Right lobe of liver (tissue), 4 donors: ENCODE data around the gene SLC2A4.
A peak's percentile ranks its signal among the peaks of the same experiment; 100 is the strongest.

Experiments
- CTCF ChIP-seq, 4 donors: fragments of 200-600 bp in 3 of 4; fragments of 450-650 bp in 1 of 4; IDR thresholded peaks; one replicate each; pipeline versions ENCODE4 v1.5.1 to v1.8.0; 2016 to 2022; ENCODE audit warnings: antibody characterized with exemption in 4 of 4, mild to moderate bottlenecking in 2 of 4
- POLR2A ChIP-seq: fragments of 450-650 bp; IDR thresholded peaks from one replicate; pipeline ENCODE4 v1.6.1; 2017; ENCODE audit warnings: antibody characterized with exemption, mild to moderate bottlenecking
- donor health status: DM: no; HTN: no; CAD: no.
- donor health status: DM: no; HTN: no; CAD: no.
- donor health status: DM: no; HTN: yes; CAD: no.

- TF ChIP-seq CTCF (IDR thresholded peaks at IDR 0.05) (no peak), POLR2A (peak; percentile 23)
Observed at GRCh38 chr17:7313088-7313889, 31.8 kb downstream of the SLC2A4 start.
